Ishikawa (cell line): ENCODE measurements around the gene RGS12.

ENCODE experiments used
- CEBPB ChIP-seq: IDR thresholded peaks from 2 replicates; pipeline ENCODE4 v1.6.1; 2012
- EP300 ChIP-seq: IDR thresholded peaks from 2 replicates; pipeline ENCODE4 v1.6.1; 2012; ENCODE audit warnings: borderline replicate concordance
- FOXM1 ChIP-seq: IDR thresholded peaks from 2 replicates; pipeline ENCODE4 v1.6.1; 2012; ENCODE audit warnings: low read depth, borderline replicate concordance
- MAX ChIP-seq: IDR thresholded peaks from 2 replicates; pipeline ENCODE4 v1.6.1; 2012
- NFIC ChIP-seq: IDR thresholded peaks from 2 replicates; pipeline ENCODE4 v1.6.1; 2012
- RAD21 ChIP-seq: IDR thresholded peaks from 2 replicates; pipeline ENCODE4 v1.6.1; 2012; ENCODE audit warnings: low read depth
- REST ChIP-seq: IDR thresholded peaks from 2 replicates; pipeline ENCODE4 v1.6.1; 2012; ENCODE audit warnings: low read depth, mild to moderate bottlenecking
- TCF12 ChIP-seq: IDR thresholded peaks from 2 replicates; pipeline ENCODE4 v1.6.1; 2012; ENCODE audit warnings: low read depth
- TEAD4 ChIP-seq: IDR thresholded peaks from 2 replicates; pipeline ENCODE4 v1.6.1; 2012
- USF1 ChIP-seq: IDR thresholded peaks from 2 replicates; pipeline ENCODE4 v1.6.1; 2012
- YY1 ChIP-seq: IDR thresholded peaks from 2 replicates; pipeline ENCODE4 v1.6.1; 2012; ENCODE audit warnings: low read depth
- ZBTB7A ChIP-seq: IDR thresholded peaks from 2 replicates; pipeline ENCODE4 v1.6.1; 2012; ENCODE audit warnings: low read depth

The RGS12 gene

GRCh38 chr4:3302173-3302785, 9.5 kb downstream of the RGS12 start:
- TF ChIP-seq USF1 (no peak), ZBTB7A (no peak)

- TF ChIP-seq REST (no peak), YY1 (no peak), MAX (no peak), EP300 (no peak), FOXM1 (no peak), USF1 (no peak), TCF12 (no peak)
These were observed 10.2 kb downstream of the RGS12 start for GRCh38 chr4:3302786-3303564.

- TF ChIP-seq CEBPB: no peak
- no peak for TF ChIP-seq TCF12
- no peak for TF ChIP-seq YY1
- TF ChIP-seq RAD21: no peak
- TF ChIP-seq TEAD4: no peak
- no peak for TF ChIP-seq NFIC
These were observed 10.7 kb downstream of the RGS12 start for GRCh38 chr4:3303565-3303824.

- no peak for TF ChIP-seq TEAD4
- TF ChIP-seq EP300: no peak
These were observed 11.3 kb downstream of the RGS12 start for GRCh38 chr4:3303923-3304710.

- TF ChIP-seq REST (no peak), TEAD4 (no peak), CEBPB (no peak), NFIC (no peak), TCF12 (no peak)
These were observed 12.2 kb downstream of the RGS12 start for GRCh38 chr4:3304831-3305609.

GRCh38 chr4:3305610-3306371, 13.0 kb downstream of the RGS12 start:
- peak; percentile 20; the same call in 1 of the 2 replicates for TF ChIP-seq TCF12
- no peak for TF ChIP-seq MAX
